ENCODE results near the gene CALB2.

DNA sequence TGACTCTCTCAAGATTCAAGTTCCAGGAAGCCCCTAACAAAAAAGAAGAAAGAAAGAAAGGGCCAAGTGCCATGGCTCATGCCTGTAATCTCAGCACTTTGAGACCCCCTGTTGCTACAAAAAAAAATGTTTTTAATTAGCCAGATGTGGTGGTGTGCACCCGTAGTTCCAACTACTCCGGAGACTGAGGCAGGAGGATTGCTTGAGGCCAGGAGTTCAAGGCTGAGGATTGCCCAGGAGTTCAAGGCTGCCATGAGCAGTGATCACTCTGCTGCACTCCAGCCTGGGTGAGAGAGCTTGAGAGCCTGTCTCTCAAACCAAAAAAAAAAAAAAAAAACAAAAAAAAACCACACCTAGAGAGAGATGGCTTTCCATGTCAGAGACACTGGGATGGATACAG lies 64.5 kb downstream of the CALB2 start:
- no peak for TF ChIP-seq POLR2A (IDR thresholded peaks at IDR 0.05; ENCODE audit: extremely low read depth, insufficient read length)
- TF ChIP-seq, protein P1, sequence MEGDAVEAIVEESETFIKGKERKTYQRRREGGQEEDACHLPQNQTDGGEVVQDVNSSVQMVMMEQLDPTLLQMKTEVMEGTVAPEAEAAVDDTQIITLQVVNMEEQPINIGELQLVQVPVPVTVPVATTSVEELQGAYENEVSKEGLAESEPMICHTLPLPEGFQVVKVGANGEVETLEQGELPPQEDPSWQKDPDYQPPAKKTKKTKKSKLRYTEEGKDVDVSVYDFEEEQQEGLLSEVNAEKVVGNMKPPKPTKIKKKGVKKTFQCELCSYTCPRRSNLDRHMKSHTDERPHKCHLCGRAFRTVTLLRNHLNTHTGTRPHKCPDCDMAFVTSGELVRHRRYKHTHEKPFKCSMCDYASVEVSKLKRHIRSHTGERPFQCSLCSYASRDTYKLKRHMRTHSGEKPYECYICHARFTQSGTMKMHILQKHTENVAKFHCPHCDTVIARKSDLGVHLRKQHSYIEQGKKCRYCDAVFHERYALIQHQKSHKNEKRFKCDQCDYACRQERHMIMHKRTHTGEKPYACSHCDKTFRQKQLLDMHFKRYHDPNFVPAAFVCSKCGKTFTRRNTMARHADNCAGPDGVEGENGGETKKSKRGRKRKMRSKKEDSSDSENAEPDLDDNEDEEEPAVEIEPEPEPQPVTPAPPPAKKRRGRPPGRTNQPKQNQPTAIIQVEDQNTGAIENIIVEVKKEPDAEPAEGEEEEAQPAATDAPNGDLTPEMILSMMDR (IDR thresholded peaks at IDR 0.05; ENCODE audit: low read depth, low read length), result no peak
- TF ChIP-seq, protein P2, sequence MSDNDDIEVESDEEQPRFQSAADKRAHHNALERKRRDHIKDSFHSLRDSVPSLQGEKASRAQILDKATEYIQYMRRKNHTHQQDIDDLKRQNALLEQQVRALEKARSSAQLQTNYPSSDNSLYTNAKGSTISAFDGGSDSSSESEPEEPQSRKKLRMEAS (IDR thresholded peaks at IDR 0.05; ENCODE audit: low read depth, low read length), result no peak
